ENCODE measurements around the gene PIK3R1.

- TF ChIP-seq, protein P1, sequence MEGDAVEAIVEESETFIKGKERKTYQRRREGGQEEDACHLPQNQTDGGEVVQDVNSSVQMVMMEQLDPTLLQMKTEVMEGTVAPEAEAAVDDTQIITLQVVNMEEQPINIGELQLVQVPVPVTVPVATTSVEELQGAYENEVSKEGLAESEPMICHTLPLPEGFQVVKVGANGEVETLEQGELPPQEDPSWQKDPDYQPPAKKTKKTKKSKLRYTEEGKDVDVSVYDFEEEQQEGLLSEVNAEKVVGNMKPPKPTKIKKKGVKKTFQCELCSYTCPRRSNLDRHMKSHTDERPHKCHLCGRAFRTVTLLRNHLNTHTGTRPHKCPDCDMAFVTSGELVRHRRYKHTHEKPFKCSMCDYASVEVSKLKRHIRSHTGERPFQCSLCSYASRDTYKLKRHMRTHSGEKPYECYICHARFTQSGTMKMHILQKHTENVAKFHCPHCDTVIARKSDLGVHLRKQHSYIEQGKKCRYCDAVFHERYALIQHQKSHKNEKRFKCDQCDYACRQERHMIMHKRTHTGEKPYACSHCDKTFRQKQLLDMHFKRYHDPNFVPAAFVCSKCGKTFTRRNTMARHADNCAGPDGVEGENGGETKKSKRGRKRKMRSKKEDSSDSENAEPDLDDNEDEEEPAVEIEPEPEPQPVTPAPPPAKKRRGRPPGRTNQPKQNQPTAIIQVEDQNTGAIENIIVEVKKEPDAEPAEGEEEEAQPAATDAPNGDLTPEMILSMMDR (IDR thresholded peaks at IDR 0.05), result no peak
- TF ChIP-seq POLR2A (IDR thresholded peaks at IDR 0.05; ENCODE audit: low read depth) (no peak), POLR2AphosphoS5 (IDR thresholded peaks at IDR 0.05) (no peak), EP300 (IDR thresholded peaks at IDR 0.05) (no peak)
Measured at GRCh38 chr5:68266457-68266856, 50.9 kb downstream of the PIK3R1 start.
